UCSD-AML1 (cell line): Measurements from ENCODE around the gene RDM1.
"Not testable (repeated sequence)": the region's sequence is repeated elsewhere in the genome, so short reads cannot be mapped to it uniquely, and the experiment has no call there.

Experiments used
- DNase-seq: peaks from one replicate; lab custom pipeline; 2025; ENCODE audit not compliant: unreplicated experiment; lab: John Stamatoyannopoulos, UW

Gene RDM1

GRCh38 chr17:35900708-35901480 is 29.7 kb downstream of the RDM1 start:
- DNase-seq, result no peak

GRCh38 chr17:35900280-35900679 is 30.3 kb downstream of the RDM1 start:
- no peak for DNase-seq

GRCh38 chr17:35898283-35899070 is 32.1 kb downstream of the RDM1 start:
- DNase-seq, result no peak

DNA sequence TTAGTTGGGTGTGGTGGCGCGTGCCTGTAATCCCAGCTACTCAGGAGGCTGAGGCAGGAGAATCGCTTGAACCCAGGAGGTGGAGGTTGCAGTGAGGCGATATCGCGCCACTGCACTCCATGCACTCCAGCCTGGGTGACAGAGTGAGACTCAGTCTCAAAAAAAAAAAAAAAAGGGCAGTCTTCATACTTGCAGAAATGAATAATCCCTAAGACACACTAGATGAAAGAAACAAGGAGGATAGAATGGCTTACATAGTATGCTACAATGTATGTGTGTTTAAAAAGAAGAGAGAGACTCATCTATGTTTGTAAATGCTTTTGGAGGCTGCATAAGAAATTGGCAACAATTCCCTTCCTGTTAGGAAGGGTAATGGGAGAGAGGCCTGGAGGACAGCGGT is 32.8 kb downstream of the RDM1 start:
- not testable (repeated sequence) for DNase-seq

GRCh38 chr17:35895636-35896587 is 34.7 kb downstream of the RDM1 start:
- peak; percentile 64 for DNase-seq

- DNase-seq, result no peak
These were observed 36.4 kb downstream of the RDM1 start for GRCh38 chr17:35894206-35894605.

GRCh38 chr17:35893751-35894150 is 36.8 kb downstream of the RDM1 start:
- no peak for DNase-seq

GRCh38 chr17:35892091-35893035 is 38.2 kb downstream of the RDM1 start:
- peak; percentile 43 for DNase-seq

DNA sequence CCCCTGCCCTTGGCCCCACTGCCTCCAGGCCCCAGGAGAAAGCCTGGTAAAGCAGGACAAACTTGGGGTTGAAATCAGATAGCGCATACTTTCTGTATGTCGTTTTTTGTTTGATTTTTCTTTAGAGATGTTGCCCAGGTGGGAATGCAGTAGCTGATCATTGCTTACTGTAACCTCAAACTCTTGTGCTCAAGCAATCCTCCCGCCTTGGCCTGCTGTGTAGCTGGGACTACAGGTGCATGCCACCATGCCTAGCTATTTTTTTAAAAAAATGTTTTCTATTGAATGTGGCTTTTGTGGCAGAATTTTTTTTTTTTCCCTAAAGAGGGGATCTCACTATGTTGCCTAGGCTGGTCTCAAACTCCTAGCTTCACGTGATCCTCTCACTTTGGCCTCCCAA is 39.3 kb downstream of the RDM1 start:
- DNase-seq, result no peak

- no peak for DNase-seq
These were observed 39.8 kb downstream of the RDM1 start for GRCh38 chr17:35890774-35891155.

DNA sequence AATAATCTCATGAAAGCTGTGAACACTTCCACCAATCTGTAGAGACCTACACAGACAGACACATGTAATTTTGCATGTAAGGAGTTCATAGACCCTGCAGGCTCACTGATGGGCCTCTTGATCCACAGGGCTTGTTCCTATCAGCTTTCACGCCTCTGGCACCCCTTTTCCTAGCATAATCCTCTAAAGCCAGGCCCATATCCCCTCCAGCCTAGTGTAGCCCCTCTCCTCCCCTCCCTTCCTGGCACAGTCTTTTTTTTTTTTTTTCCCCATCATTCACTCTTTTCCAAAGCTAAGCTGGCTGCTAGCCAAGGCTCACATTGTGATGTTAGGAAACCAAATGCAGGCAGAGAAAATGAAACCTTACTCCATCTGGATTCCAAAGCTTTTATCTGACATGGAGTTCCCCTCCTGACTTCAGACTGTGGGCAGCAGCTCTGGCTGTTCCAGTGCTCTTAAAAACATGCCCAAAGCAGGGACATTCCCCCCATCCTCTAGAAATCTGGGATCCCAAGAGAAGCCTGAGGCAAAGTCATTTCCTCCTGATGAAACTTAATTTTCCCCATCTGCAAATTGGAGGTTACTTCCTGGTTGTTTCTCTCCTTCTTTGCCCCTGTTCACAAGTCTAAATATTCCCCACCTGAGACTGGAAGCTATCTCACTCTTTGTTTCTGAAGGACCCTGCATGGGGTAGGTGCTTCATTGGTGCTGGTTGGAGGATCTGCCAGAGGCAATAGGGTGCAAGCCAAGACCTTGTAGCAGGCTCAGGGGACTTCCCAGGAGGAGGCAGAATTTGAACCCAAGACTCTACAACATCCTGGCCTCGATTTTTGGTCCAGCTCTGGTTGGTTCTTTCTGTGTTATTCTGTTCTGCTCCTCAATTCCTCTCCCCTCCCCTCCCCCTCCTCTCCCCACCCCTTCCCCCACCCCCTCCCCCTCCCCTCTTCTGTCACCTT is 40.5 kb downstream of the RDM1 start:
- no peak for DNase-seq

DNA sequence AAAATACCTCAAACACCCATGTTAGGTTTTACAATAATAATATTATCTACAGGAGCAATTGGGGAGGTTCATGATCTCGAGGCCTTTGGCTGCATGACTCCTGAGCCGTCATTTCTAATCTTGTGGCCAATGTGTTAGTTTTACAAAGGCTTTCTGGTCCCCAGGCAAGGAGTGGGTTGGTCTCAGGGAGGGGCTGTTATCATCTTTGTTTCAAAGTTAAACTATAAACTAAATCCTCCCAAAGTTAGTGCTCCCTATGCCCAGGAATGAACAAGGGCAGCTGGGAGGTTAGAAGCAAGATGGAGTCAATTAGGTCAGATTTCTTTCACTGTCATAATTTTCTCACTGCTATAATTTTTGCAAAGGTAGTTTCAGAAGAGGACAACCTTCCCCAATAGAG is 41.3 kb downstream of the RDM1 start:
- DNase-seq, result no peak

DNA sequence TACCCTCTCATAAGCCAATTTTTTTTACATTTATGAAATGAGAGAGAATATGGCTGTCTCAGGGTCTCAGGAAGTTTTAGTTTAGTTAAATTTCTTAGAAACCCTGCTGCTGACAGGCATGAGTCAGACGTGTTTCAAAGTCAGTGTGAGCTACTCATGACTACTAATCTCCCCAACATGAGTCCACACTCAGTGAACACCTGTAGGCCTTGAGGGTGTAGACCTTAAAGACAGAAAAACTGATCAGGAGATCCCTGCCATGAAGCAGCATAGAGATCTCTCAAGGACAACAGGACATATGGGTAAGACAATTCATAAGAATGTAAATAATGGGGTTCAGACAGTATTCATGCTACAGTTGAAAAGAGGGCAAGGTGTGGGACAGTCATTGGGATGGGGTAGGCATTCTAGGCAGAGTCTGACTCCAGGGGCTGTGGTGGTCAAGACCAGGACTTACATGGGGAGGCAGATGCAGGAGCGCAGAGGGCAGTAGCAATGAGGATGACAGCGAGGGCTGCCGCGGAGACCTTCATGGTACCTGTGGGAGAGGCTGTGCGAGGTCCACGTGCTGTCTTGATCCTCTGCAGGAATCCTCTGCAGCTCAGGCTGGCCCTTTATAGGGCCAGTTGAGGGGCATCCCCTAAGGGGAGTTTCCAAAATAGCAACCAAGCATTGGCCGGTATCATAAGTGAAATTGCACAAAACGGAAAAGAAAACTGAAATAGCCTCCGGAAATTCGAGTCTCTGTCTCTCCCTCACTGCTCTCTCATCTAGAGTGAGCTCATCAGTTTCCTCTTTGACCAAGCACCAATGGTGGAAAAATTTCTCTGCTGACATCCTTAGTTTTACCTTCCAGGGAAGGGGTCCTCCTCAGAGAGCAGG is 50.6 kb downstream of the RDM1 start, which contains the start of gene CCL5:
Gene CCL5, minus strand, starts transcription at position 588 of the 882 bp plus-strand sequence.
- peak; percentile 47 for DNase-seq

DNA sequence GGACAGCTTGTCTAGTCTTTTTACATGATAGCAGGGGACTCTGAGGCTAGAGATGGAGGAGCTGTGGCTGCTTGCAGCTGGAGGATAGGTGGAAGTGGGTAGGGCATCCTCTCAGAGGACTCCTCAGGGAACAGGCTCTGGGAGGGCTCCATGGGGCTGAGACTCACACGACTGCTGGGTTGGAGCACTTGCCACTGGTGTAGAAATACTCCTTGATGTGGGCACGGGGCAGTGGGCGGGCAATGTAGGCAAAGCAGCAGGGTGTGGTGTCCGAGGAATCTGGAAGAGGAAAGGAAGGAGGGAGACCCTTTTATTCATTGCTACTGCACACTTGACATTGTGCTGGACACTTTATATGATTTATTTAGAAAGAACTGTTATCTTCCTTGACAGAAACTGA is 52.2 kb downstream of the RDM1 start:
- DNase-seq, result no peak

DNA sequence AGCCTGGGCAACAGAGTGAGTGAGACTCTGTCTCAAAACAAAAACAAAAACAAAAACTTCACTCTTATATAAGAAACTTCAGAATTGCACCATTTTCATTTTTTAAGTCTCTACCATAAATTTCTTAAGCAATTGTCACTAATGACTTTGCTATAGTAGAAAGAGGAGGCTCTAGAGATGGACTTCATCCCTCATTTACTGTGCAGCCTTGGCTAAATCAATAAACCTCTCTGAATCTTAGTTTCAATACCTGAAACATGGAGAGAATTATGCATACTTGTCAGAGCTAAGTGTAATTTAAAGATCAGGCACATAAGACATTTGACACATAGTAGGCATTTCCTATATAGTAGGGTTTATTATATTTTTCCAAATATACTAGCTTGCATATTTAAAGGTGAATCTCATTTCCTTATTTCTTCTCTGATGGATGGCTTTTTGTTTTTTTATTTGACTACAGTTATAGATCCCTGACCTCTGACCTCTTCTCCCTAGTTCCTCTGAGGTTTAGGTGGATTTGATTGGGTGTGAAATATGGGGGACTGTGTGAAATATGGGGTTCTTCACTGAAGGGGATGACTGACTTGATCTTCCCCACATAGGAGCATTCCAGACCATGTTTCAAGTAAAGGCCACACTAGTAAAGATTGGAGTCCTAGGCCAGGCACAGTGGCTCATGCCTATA is 53.1 kb downstream of the RDM1 start:
- no peak for DNase-seq

GRCh38 chr17:35876534-35876933 is 54.0 kb downstream of the RDM1 start:
- DNase-seq, result no peak

GRCh38 chr17:35875800-35876139 is 54.8 kb downstream of the RDM1 start:
- no peak for DNase-seq
